ENCODE results near the gene ZNF444. TPM values are rescaled to one million over a fixed set of nuclear protein-coding genes. Genes with fewer than 3 reads are reported as not detected.

Gene ZNF444
- total RNA-seq, 1 donor, result 14.2 TPM

DNA sequence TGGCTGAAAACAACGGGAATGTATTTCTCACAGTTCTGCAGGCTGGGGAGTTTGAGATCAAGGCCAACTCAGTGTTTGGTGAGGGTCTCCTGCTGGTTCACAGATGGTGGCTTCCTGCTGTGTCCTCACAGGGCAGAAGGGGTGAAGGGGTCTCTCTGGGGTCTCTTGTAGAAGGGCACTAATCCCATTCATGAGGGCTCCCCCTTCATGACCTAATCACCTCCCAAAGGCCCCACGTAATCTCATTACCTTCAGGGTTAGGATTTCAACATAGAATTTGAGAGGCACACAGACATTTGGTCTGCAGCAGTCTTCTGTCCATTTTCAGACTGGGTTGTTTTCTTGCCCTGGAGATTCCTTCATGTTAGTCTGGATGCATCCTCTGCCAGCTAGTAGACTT is 11.6 kb downstream of the ZNF444 start:
- no peak for TF ChIP-seq CTCF (IDR thresholded peaks at IDR 0.05; ENCODE audit: insufficient read depth, low read depth, low read length)
- H3K4me3 ChIP-seq (ENCODE audit: low read depth, low read length), result no peak overlapping the region
- no peak for DNase-seq (ENCODE audit: low read depth)

DNA sequence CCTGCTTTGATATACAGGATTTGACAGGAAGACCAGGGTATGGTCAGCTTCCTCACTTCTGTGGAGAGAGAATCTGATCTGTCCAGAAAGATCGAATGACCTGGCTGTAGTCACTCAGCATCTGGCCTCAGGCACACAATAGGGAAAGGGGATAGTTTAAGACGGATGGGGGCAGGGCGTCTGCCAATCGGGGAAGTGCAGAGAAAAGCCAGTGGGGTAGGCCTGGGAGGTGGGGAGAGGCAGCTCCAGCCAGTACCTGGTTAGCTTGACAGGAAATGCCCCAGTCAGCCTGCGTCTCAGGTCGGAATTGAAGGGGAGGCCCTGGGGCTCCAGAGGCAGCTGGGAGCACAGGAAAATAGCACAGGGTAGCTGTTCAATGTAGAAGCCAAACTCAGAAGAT is 12.4 kb downstream of the ZNF444 start:
- no peak for DNase-seq (ENCODE audit: low read depth)
- no peak overlapping the region for H3K4me3 ChIP-seq (ENCODE audit: low read depth, low read length)
- no peak for TF ChIP-seq CTCF (IDR thresholded peaks at IDR 0.05; ENCODE audit: insufficient read depth, low read depth, low read length)

- TF ChIP-seq CTCF (IDR thresholded peaks at IDR 0.05; ENCODE audit: insufficient read depth, low read depth, low read length), result peak; percentile 22
- no peak for DNase-seq (ENCODE audit: low read depth)
- no peak overlapping the region for H3K4me3 ChIP-seq (ENCODE audit: low read depth, low read length)
Measured at GRCh38 chr19:56155124-56155687, 14.1 kb downstream of the ZNF444 start.

GRCh38 chr19:56156768-56157167 is 15.7 kb downstream of the ZNF444 start:
- DNase-seq (ENCODE audit: low read depth), result no peak
- TF ChIP-seq CTCF (IDR thresholded peaks at IDR 0.05; ENCODE audit: insufficient read depth, low read depth, low read length), result no peak

DNA sequence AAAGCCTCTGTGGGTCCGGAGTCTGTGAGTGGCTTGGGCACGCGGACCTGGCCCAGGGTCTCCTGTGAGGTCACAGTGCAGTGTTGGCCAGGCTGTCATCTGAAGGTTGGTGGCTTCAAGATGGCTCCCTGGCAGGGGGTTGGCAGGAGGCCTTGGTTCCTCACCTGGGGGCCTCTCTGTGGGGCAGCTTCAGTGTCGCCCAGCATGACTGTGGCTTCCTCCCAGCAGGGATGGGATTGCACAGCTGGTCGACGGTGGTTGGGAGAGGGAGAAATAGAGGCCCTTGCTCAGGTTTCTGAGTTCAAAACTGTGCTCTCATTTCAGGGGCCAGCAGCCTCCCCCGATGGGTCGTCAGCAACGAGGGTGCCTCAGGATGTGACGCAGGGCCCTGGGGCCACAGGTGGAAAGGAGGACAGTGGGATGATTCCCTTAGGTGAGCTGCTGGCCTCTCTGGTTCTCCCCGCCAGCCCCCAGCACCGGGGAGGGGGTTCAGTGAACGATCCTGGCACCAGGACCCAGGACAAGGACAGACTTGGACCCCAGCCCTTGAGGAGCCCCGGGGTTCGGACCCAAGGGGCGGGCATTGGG is 17.2 kb downstream of the ZNF444 start:
- TF ChIP-seq CTCF (IDR thresholded peaks at IDR 0.05; ENCODE audit: insufficient read depth, low read depth, low read length), result no peak
- no peak overlapping the region for H3K4me3 ChIP-seq (ENCODE audit: low read depth, low read length)
- DNase-seq (ENCODE audit: low read depth), result no peak

More at GRCh38 chr19:56156768-56157167, 15.7 kb downstream of the ZNF444 start:
- no peak overlapping the region for H3K4me3 ChIP-seq (ENCODE audit: low read depth, low read length)

- no peak for TF ChIP-seq CTCF (IDR thresholded peaks at IDR 0.05; ENCODE audit: insufficient read depth, low read depth, low read length)
- DNase-seq (ENCODE audit: low read depth), result no peak
- H3K4me3 ChIP-seq (ENCODE audit: low read depth, low read length), result no peak overlapping the region
Measured at GRCh38 chr19:56159009-56159559, 18.0 kb downstream of the ZNF444 start.

All from fibroblast of villous mesenchyme (primary cell).